SKM-1 treated with dmso at 0.1 percent for 144 hours (cell line): Measurements from ENCODE around the gene AVPI1.
A peak's percentile ranks its signal among the peaks of the same experiment; 100 is the strongest.
"Not testable (repeated sequence)": the region's sequence is repeated elsewhere in the genome, so short reads cannot be mapped to it uniquely, and the experiment has no call there.

Experiments used
- DNase-seq: peaks from one replicate; lab custom pipeline; 2025; ENCODE audit not compliant: unreplicated experiment; lab: John Stamatoyannopoulos, UW

The AVPI1 gene

GRCh38 chr10:97713339-97713825 is 26.3 kb upstream of the AVPI1 start, which contains the start of gene MARVELD1:
TSS of gene MARVELD1 (plus strand) at chr10:97713730. CDS start at chr10:97713877, 147 bp downstream.
- peak; percentile 44 for DNase-seq

- peak; percentile 28 for DNase-seq
Measured at GRCh38 chr10:97711640-97712572, 24.9 kb upstream of the AVPI1 start.

- peak; percentile 39 for DNase-seq
Measured at GRCh38 chr10:97708976-97709946, 22.2 kb upstream of the AVPI1 start.

- no peak for DNase-seq
Measured at GRCh38 chr10:97708167-97708566, 21.1 kb upstream of the AVPI1 start.

- DNase-seq, result no peak
Measured at GRCh38 chr10:97707134-97707861, 20.3 kb upstream of the AVPI1 start.

GRCh38 chr10:97705006-97705670 is 18.1 kb upstream of the AVPI1 start:
- DNase-seq, result no peak

- no peak for DNase-seq
Measured at GRCh38 chr10:97704341-97704740, 17.3 kb upstream of the AVPI1 start.

- no peak for DNase-seq
Measured at GRCh38 chr10:97703398-97704067, 16.5 kb upstream of the AVPI1 start.

GRCh38 chr10:97701438-97702069 is 14.5 kb upstream of the AVPI1 start:
- DNase-seq, result peak; percentile 77

- not testable (repeated sequence) for DNase-seq
Measured at GRCh38 chr10:97698072-97698655, 11.1 kb upstream of the AVPI1 start.

- no peak for DNase-seq
Measured at GRCh38 chr10:97690133-97690532, 3.1 kb upstream of the AVPI1 start.

GRCh38 chr10:97689559-97690020 is 2.5 kb upstream of the AVPI1 start:
- DNase-seq, result no peak

GRCh38 chr10:97687785-97688781 is 1.0 kb upstream of the AVPI1 start:
- DNase-seq, result no peak

GRCh38 chr10:97686301-97686961 is 610 bp downstream of the AVPI1 start:
- DNase-seq, result no peak

- DNase-seq, result no peak
Measured at GRCh38 chr10:97685395-97685958, 1.6 kb downstream of the AVPI1 start.

- no peak for DNase-seq
Measured at GRCh38 chr10:97684866-97685394, 2.1 kb downstream of the AVPI1 start.
